Activated CD8-positive, alpha-beta memory T cell treated with anti-CD3 and anti-CD28 coated beads, Interleukin-2, amount 10 ng/mL, durations not matched to agents 7 days and 5 days (primary cell): ENCODE results near the gene SREBF1. TPM values are rescaled to one million over a fixed set of nuclear protein-coding genes. Genes with fewer than 3 reads are reported as not detected.

Experiments used
- ATAC-seq: fragments of 150-1000 bp; cut with Tn5 transposase; one replicate; pipeline ENCODE4 v1.10.0; 2021; ENCODE audit warnings: moderate library complexity
- CTCF ChIA-PET: fragments of 350-600 bp; sonication (Branson Sonifier 250); formaldehyde crosslinking; loops from one replicate; lab custom pipeline; 2021; ENCODE audit warnings: antibody characterized with exemption; lab: Charles Lee
- DNase-seq: peaks from one replicate; pipeline ENCODE4 v3.0.0-alpha.2; 2020
- H3K27ac Mint-ChIP-seq: one replicate; pipeline ENCODE4 v1.8.0; 2021; ENCODE audit warnings: mild to moderate bottlenecking, mixed read lengths
- H3K27me3 Mint-ChIP-seq: one replicate; pipeline ENCODE4 v1.8.0; 2021; ENCODE audit warnings: mixed read lengths
- H3K36me3 Mint-ChIP-seq: one replicate; pipeline ENCODE4 v1.8.0; 2021; ENCODE audit warnings: mild to moderate bottlenecking, mixed read lengths
- H3K4me1 Mint-ChIP-seq: one replicate; pipeline ENCODE4 v1.8.0; 2021; ENCODE audit warnings: mixed read lengths
- H3K4me3 Mint-ChIP-seq: one replicate; pipeline ENCODE4 v1.8.0; 2021; ENCODE audit warnings: mild to moderate bottlenecking, moderate library complexity, mixed read lengths
- H3K9me3 Mint-ChIP-seq: one replicate; pipeline ENCODE4 v1.8.0; 2022; ENCODE audit warnings: low read depth, mixed read lengths
- total RNA-seq, 2 experiments: library from RNA; stranded (reverse); gene quantifications; one replicate each; pipeline ENCODE4 v1.2.3, GENCODE V29; 2021

SREBF1 gene
- total RNA-seq, 2 experiments from 2014 or later = 90.6 to 184 TPM

GRCh38 chr17:17823433-17824118 lies 13.2 kb downstream of the SREBF1 start:
- peaks cover 25% of the 10 kb centered on the region for H3K36me3 Mint-ChIP-seq
- H3K27ac Mint-ChIP-seq = peak overlapping the region; percentile 92
- peak overlapping the region; percentile 76 for H3K4me3 Mint-ChIP-seq
- no peaks in the 10 kb centered on the region for H3K9me3 Mint-ChIP-seq
- peaks cover 89% of the 10 kb centered on the region for H3K4me1 Mint-ChIP-seq
- DNase-seq = peak; percentile 91
- H3K27me3 Mint-ChIP-seq = no peaks in the 10 kb centered on the region
- CTCF ChIA-PET = interaction anchor here (0.9 to 4.8 kb wide), 5 partner anchors 12 to 38 kb away, joined by 3 to 47 read pairs (median 3); no protein-coding TSS in a partner anchor
- peak; percentile 92 for ATAC-seq

GRCh38 chr17:17822616-17823015 lies 14.2 kb downstream of the SREBF1 start:
- peak overlapping the region; percentile 76 for H3K4me3 Mint-ChIP-seq
- peaks cover 91% of the 10 kb centered on the region for H3K4me1 Mint-ChIP-seq
- H3K27me3 Mint-ChIP-seq = no peaks in the 10 kb centered on the region
- DNase-seq (no peak), ATAC-seq (no peak)
- no peaks in the 10 kb centered on the region for H3K9me3 Mint-ChIP-seq
- peak overlapping the region; percentile 76 for H3K27ac Mint-ChIP-seq
- peaks cover 32% of the 10 kb centered on the region for H3K36me3 Mint-ChIP-seq
- CTCF ChIA-PET = interaction anchor here (1.1 to 4.8 kb wide), 4 partner anchors 11 to 211 kb away, joined by 3 to 47 read pairs (median 4); no protein-coding TSS in a partner anchor

- Mint-ChIP-seq H3K4me3 (peak overlapping the region; percentile 76), H3K4me1 (peaks cover 87% of the 10 kb centered on the region), H3K36me3 (peaks cover 34% of the 10 kb centered on the region), H3K27ac (peak overlapping the region; percentile 76), H3K9me3 (no peaks in the 10 kb centered on the region), H3K27me3 (no peaks in the 10 kb centered on the region)
- CTCF ChIA-PET = interaction anchor here (0.7 to 4.8 kb wide), 6 partner anchors 11 to 211 kb away, joined by 3 to 47 read pairs (median 4); partner anchors contain the start of gene SREBF1
- ATAC-seq (no peak), DNase-seq (no peak)
Measured at GRCh38 chr17:17822189-17822588, 14.6 kb downstream of the SREBF1 start.

GRCh38 chr17:17820463-17821158 lies 16.2 kb downstream of the SREBF1 start:
- Mint-ChIP-seq H3K36me3 (peaks cover 34% of the 10 kb centered on the region), H3K4me1 (peaks cover 71% of the 10 kb centered on the region), H3K9me3 (no peaks in the 10 kb centered on the region), H3K4me3 (peak overlapping the region; percentile 36), H3K27me3 (no peaks in the 10 kb centered on the region), H3K27ac (peak overlapping the region; percentile 71)
- CTCF ChIA-PET = interaction anchor here (0.8 to 4.8 kb wide), 11 partner anchors 9 to 98 kb away, joined by 3 to 47 read pairs (median 4); no protein-coding TSS in a partner anchor
- ATAC-seq (no peak), DNase-seq (no peak)

- no peaks in the 10 kb centered on the region for H3K9me3 Mint-ChIP-seq
- DNase-seq (no peak), ATAC-seq (no peak)
- H3K27me3 Mint-ChIP-seq = no peaks in the 10 kb centered on the region
- H3K4me3 Mint-ChIP-seq = peak overlapping the region; percentile 36
- H3K36me3 Mint-ChIP-seq = peaks cover 34% of the 10 kb centered on the region
- peaks cover 66% of the 10 kb centered on the region for H3K4me1 Mint-ChIP-seq
- H3K27ac Mint-ChIP-seq = peak overlapping the region; percentile 71
- CTCF ChIA-PET = interaction anchor here (0.8 to 4.8 kb wide), 9 partner anchors 9 to 99 kb away, joined by 3 to 47 read pairs (median 4); no protein-coding TSS in a partner anchor
Measured at GRCh38 chr17:17820046-17820445, 16.7 kb downstream of the SREBF1 start.

GRCh38 chr17:17819561-17819995 lies 17.2 kb downstream of the SREBF1 start:
- H3K27me3 Mint-ChIP-seq = no peaks in the 10 kb centered on the region
- ATAC-seq (peak; percentile 21), DNase-seq (peak; percentile 85)
- H3K4me3 Mint-ChIP-seq = peak overlapping the region; percentile 36
- CTCF ChIA-PET = interaction anchor here (1.1 to 4.8 kb wide), 7 partner anchors 8 to 99 kb away, joined by 3 to 47 read pairs (median 4); no protein-coding TSS in a partner anchor
- peaks cover 35% of the 10 kb centered on the region for H3K36me3 Mint-ChIP-seq
- peak overlapping the region; percentile 71 for H3K27ac Mint-ChIP-seq
- H3K4me1 Mint-ChIP-seq = peaks cover 61% of the 10 kb centered on the region
- H3K9me3 Mint-ChIP-seq = no peaks in the 10 kb centered on the region

- Mint-ChIP-seq H3K36me3 (peaks cover 36% of the 10 kb centered on the region), H3K27ac (no peak overlapping the region), H3K4me3 (no peak overlapping the region), H3K4me1 (peaks cover 57% of the 10 kb centered on the region), H3K9me3 (no peaks in the 10 kb centered on the region), H3K27me3 (no peaks in the 10 kb centered on the region)
- ATAC-seq = no peak
- CTCF ChIA-PET = interaction anchor here (1.4 to 4.8 kb wide), 4 partner anchors 8 to 41 kb away, joined by 3 to 47 read pairs (median 12); no protein-coding TSS in a partner anchor
- DNase-seq = no peak
Measured at GRCh38 chr17:17819111-17819510, 17.7 kb downstream of the SREBF1 start.

- Mint-ChIP-seq H3K27me3 (no peaks in the 10 kb centered on the region), H3K9me3 (no peaks in the 10 kb centered on the region), H3K4me1 (peaks cover 54% of the 10 kb centered on the region), H3K4me3 (no peak overlapping the region), H3K36me3 (peaks cover 37% of the 10 kb centered on the region), H3K27ac (no peak overlapping the region)
- ATAC-seq (peak; percentile 20), DNase-seq (no peak)
- CTCF ChIA-PET = interaction anchor here (0.8 to 4.0 kb wide), 3 partner anchors 12 to 42 kb away, joined by 3 to 19 read pairs (median 5); no protein-coding TSS in a partner anchor
Measured at GRCh38 chr17:17818088-17818526, 18.7 kb downstream of the SREBF1 start.

GRCh38 chr17:17817552-17817947 lies 19.2 kb downstream of the SREBF1 start:
- ATAC-seq = no peak
- no peak overlapping the region for H3K27ac Mint-ChIP-seq
- no peaks in the 10 kb centered on the region for H3K27me3 Mint-ChIP-seq
- H3K36me3 Mint-ChIP-seq = peaks cover 40% of the 10 kb centered on the region
- H3K9me3 Mint-ChIP-seq = no peaks in the 10 kb centered on the region
- H3K4me1 Mint-ChIP-seq = peaks cover 50% of the 10 kb centered on the region
- H3K4me3 Mint-ChIP-seq = no peak overlapping the region
- no peak for DNase-seq
- CTCF ChIA-PET = interaction anchor here (0.8 to 4.0 kb wide), 3 partner anchors 12 to 43 kb away, joined by 3 to 19 read pairs (median 5); no protein-coding TSS in a partner anchor

- Mint-ChIP-seq H3K9me3 (no peaks in the 10 kb centered on the region), H3K27me3 (no peaks in the 10 kb centered on the region), H3K4me3 (no peak overlapping the region), H3K4me1 (peaks cover 49% of the 10 kb centered on the region), H3K27ac (no peak overlapping the region), H3K36me3 (peaks cover 40% of the 10 kb centered on the region)
- ATAC-seq = no peak
- no peak for DNase-seq
- CTCF ChIA-PET = interaction anchor here (4.0 kb wide), 1 partner anchor 38 kb away, joined by 19 read pairs; no protein-coding TSS in a partner anchor
Measured at GRCh38 chr17:17816831-17817551, 19.8 kb downstream of the SREBF1 start.

GRCh38 chr17:17816240-17816814 lies 20.5 kb downstream of the SREBF1 start:
- no peak overlapping the region for H3K4me3 Mint-ChIP-seq
- CTCF ChIA-PET = no interaction called here
- H3K36me3 Mint-ChIP-seq = peaks cover 41% of the 10 kb centered on the region
- no peaks in the 10 kb centered on the region for H3K27me3 Mint-ChIP-seq
- H3K9me3 Mint-ChIP-seq = no peaks in the 10 kb centered on the region
- peaks cover 47% of the 10 kb centered on the region for H3K4me1 Mint-ChIP-seq
- no peak for DNase-seq
- no peak for ATAC-seq
- H3K27ac Mint-ChIP-seq = no peak overlapping the region

- DNase-seq (no peak), ATAC-seq (no peak)
- H3K4me1 Mint-ChIP-seq = peaks cover 39% of the 10 kb centered on the region
- no peak overlapping the region for H3K27ac Mint-ChIP-seq
- H3K27me3 Mint-ChIP-seq = no peaks in the 10 kb centered on the region
- H3K4me3 Mint-ChIP-seq = no peak overlapping the region
- H3K9me3 Mint-ChIP-seq = no peaks in the 10 kb centered on the region
- CTCF ChIA-PET = interaction anchor here (1.2 to 5.3 kb wide), 3 partner anchors 9 to 46 kb away, joined by 3 to 66 read pairs (median 4); partner anchors contain the start of gene SREBF1
- H3K36me3 Mint-ChIP-seq = peaks cover 41% of the 10 kb centered on the region
Measured at GRCh38 chr17:17815436-17816200, 21.2 kb downstream of the SREBF1 start.
